ENCODE measurements around the gene SRP9. TPM values are rescaled to one million over a fixed set of nuclear protein-coding genes. Genes with fewer than 3 reads are reported as not detected.

Gene SRP9
- polyA plus RNA-seq, 1 donor (not counting 4 experiments of a cell fraction or from before 2014, with no cell fraction given) = 441 TPM

- no peak for DNase-seq (ENCODE audit: low read depth, low spot score)
These were observed 40.0 kb downstream of the SRP9 start for GRCh38 chr1:225817611-225818061.

GRCh38 chr1:225818229-225818628, 40.6 kb downstream of the SRP9 start:
- Histone ChIP-seq H3K27ac (ENCODE audit: control insufficient read depth, insufficient read depth, low read length) (no peak overlapping the region), H3K4me1 (ENCODE audit: control insufficient read depth, extremely low read depth, insufficient read depth, low read length) (peaks cover 17% of the 10 kb centered on the region), H3K27me3 (ENCODE audit: control insufficient read depth, extremely low read depth, insufficient read depth, low read length) (no peaks in the 10 kb centered on the region), H2AFZ (ENCODE audit: control insufficient read depth, low read length) (no peak overlapping the region), H3K4me3 (ENCODE audit: control insufficient read depth in 2 of 3, extremely low read depth in 1 of 3, insufficient read depth in 2 of 3, low read depth in 1 of 3, low read length in 3 of 3) (no peak overlapping the region), H3K9me3 (ENCODE audit: control insufficient read depth, low read depth, low read length) (no peaks in the 10 kb centered on the region), H3K9ac (ENCODE audit: control insufficient read depth, extremely low read depth, insufficient read depth, low read length) (no peak overlapping the region), H3K4me2 (ENCODE audit: control insufficient read depth, extremely low read depth, insufficient read depth, low read depth, low read length) (no peak overlapping the region), H3K36me3 (ENCODE audit: control insufficient read depth in 2 of 2, extremely low read depth in 1 of 2, insufficient read depth in 2 of 2, low read length in 2 of 2) (no peaks in the 10 kb centered on the region), H3K9me1 (ENCODE audit: control insufficient read depth, extremely low read depth, insufficient read depth, low read length) (no peaks in the 10 kb centered on the region), H4K20me1 (ENCODE audit: control insufficient read depth, extremely low read depth, insufficient read depth, low read length) (no peaks in the 10 kb centered on the region), H3K79me2 (ENCODE audit: control insufficient read depth, insufficient read depth, low read length) (no peaks in the 10 kb centered on the region)
- dilution Hi-C loops (cut with MboI; ENCODE audit: extremely low pct_ligation_motif_present, low sequenced_read_pairs) = no loop called here
- no peak for DNase-seq (ENCODE audit: low read depth, low spot score)
- FAIRE-seq = no peak
- TF ChIP-seq, protein P1, sequence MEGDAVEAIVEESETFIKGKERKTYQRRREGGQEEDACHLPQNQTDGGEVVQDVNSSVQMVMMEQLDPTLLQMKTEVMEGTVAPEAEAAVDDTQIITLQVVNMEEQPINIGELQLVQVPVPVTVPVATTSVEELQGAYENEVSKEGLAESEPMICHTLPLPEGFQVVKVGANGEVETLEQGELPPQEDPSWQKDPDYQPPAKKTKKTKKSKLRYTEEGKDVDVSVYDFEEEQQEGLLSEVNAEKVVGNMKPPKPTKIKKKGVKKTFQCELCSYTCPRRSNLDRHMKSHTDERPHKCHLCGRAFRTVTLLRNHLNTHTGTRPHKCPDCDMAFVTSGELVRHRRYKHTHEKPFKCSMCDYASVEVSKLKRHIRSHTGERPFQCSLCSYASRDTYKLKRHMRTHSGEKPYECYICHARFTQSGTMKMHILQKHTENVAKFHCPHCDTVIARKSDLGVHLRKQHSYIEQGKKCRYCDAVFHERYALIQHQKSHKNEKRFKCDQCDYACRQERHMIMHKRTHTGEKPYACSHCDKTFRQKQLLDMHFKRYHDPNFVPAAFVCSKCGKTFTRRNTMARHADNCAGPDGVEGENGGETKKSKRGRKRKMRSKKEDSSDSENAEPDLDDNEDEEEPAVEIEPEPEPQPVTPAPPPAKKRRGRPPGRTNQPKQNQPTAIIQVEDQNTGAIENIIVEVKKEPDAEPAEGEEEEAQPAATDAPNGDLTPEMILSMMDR (optimal IDR thresholded peaks at IDR 0.05 in 1 of 3, IDR thresholded peaks at IDR 0.05 in 1 of 3, conservative IDR thresholded peaks at IDR 0.05 in 1 of 3; ENCODE audit: extremely low read depth in 1 of 3, insufficient read depth in 2 of 3, low read length in 3 of 3) = no peak
- no peak for TF ChIP-seq EZH2 (IDR thresholded peaks at IDR 0.05; ENCODE audit: low read length)

More at GRCh38 chr1:225817611-225818061, 40.0 kb downstream of the SRP9 start:
- FAIRE-seq = no peak
- Histone ChIP-seq H3K36me3 (ENCODE audit: control insufficient read depth in 2 of 2, extremely low read depth in 1 of 2, insufficient read depth in 2 of 2, low read length in 2 of 2) (no peaks in the 10 kb centered on the region), H3K9me3 (ENCODE audit: control insufficient read depth, low read depth, low read length) (no peaks in the 10 kb centered on the region), H3K27me3 (ENCODE audit: control insufficient read depth, extremely low read depth, insufficient read depth, low read length) (no peaks in the 10 kb centered on the region), H4K20me1 (ENCODE audit: control insufficient read depth, extremely low read depth, insufficient read depth, low read length) (no peaks in the 10 kb centered on the region), H3K9me1 (ENCODE audit: control insufficient read depth, extremely low read depth, insufficient read depth, low read length) (no peaks in the 10 kb centered on the region), H3K79me2 (ENCODE audit: control insufficient read depth, insufficient read depth, low read length) (no peaks in the 10 kb centered on the region), H3K27ac (ENCODE audit: control insufficient read depth, insufficient read depth, low read length) (no peak overlapping the region), H2AFZ (ENCODE audit: control insufficient read depth, low read length) (peak overlapping the region; percentile 33), H3K4me3 (ENCODE audit: control insufficient read depth in 2 of 3, extremely low read depth in 1 of 3, insufficient read depth in 2 of 3, low read depth in 1 of 3, low read length in 3 of 3) (no peak overlapping the region), H3K4me2 (ENCODE audit: control insufficient read depth, extremely low read depth, insufficient read depth, low read depth, low read length) (peak overlapping the region; percentile 27), H3K9ac (ENCODE audit: control insufficient read depth, extremely low read depth, insufficient read depth, low read length) (peak overlapping the region; percentile 18), H3K4me1 (ENCODE audit: control insufficient read depth, extremely low read depth, insufficient read depth, low read length) (peaks cover 17% of the 10 kb centered on the region)
- dilution Hi-C loops (cut with MboI; ENCODE audit: extremely low pct_ligation_motif_present, low sequenced_read_pairs) = no loop called here
- no peak for TF ChIP-seq EZH2 (IDR thresholded peaks at IDR 0.05; ENCODE audit: low read length)
